ENCODE measurements around the gene SNX13.
"Not testable (repeated sequence)": the region's sequence is repeated elsewhere in the genome, so short reads cannot be mapped to it uniquely, and the experiment has no call there.

Gene SNX13

DNA sequence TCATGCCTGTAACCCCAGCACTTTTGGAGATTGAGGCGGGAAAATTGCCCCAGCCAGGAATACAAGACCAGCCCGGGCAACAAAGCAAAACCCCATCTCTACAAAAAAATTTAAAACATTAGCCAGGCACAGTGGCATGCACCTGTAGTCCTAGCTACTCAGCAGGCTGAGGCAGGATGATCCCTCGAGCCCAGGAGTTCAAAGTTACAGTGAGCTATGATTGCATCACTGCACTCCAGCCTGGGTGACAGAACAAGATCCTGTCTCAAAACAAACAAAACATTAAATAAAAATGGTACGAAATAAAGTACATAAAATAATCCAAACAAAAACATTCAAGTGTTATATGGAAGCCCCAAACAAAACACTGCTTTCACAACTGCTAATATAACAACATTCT, 125.0 kb downstream of the SNX13 start:
- no peak for DNase-seq (ENCODE audit: low read depth)
- no peak overlapping the region for H3K4me3 ChIP-seq (ENCODE audit: low read depth, low read length)
- TF ChIP-seq MYC (IDR thresholded peaks at IDR 0.05; ENCODE audit: low read depth, low read length) = no peak
- no peak for TF ChIP-seq POLR2A (IDR thresholded peaks at IDR 0.05; ENCODE audit: extremely low read depth, insufficient read length)
- TF ChIP-seq, protein P1, sequence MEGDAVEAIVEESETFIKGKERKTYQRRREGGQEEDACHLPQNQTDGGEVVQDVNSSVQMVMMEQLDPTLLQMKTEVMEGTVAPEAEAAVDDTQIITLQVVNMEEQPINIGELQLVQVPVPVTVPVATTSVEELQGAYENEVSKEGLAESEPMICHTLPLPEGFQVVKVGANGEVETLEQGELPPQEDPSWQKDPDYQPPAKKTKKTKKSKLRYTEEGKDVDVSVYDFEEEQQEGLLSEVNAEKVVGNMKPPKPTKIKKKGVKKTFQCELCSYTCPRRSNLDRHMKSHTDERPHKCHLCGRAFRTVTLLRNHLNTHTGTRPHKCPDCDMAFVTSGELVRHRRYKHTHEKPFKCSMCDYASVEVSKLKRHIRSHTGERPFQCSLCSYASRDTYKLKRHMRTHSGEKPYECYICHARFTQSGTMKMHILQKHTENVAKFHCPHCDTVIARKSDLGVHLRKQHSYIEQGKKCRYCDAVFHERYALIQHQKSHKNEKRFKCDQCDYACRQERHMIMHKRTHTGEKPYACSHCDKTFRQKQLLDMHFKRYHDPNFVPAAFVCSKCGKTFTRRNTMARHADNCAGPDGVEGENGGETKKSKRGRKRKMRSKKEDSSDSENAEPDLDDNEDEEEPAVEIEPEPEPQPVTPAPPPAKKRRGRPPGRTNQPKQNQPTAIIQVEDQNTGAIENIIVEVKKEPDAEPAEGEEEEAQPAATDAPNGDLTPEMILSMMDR (IDR thresholded peaks at IDR 0.05; ENCODE audit: low read depth, low read length) = no peak
- TF ChIP-seq, protein P2, sequence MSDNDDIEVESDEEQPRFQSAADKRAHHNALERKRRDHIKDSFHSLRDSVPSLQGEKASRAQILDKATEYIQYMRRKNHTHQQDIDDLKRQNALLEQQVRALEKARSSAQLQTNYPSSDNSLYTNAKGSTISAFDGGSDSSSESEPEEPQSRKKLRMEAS (IDR thresholded peaks at IDR 0.05; ENCODE audit: low read depth, low read length) = no peak

DNA sequence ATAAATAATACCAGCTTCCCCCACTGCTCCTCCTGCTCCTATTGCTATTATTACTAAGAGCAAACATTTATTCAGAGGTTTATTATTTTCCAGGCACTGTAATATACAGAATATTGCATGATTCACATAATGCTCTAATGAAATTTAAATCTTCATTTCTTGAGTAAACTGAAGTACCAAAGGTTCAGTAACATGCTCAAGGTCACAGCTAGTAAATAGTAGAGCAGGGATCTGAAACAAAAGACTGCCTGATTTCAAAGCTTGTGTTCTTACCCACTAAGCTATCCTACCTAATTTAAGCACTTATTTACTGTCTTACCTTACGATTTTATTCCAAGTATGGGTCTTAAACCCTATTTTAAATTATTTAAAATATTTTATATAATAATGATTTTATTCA, 126.2 kb downstream of the SNX13 start:
- no peak overlapping the region for H3K4me3 ChIP-seq (ENCODE audit: low read depth, low read length)
- no peak for DNase-seq (ENCODE audit: low read depth)
- TF ChIP-seq POLR2A (IDR thresholded peaks at IDR 0.05; ENCODE audit: extremely low read depth, insufficient read length) = no peak
- TF ChIP-seq, protein P2 (IDR thresholded peaks at IDR 0.05; ENCODE audit: low read depth, low read length) = no peak
- TF ChIP-seq, protein P1 (IDR thresholded peaks at IDR 0.05; ENCODE audit: low read depth, low read length) = no peak
- TF ChIP-seq MYC (IDR thresholded peaks at IDR 0.05; ENCODE audit: low read depth, low read length) = no peak

DNA sequence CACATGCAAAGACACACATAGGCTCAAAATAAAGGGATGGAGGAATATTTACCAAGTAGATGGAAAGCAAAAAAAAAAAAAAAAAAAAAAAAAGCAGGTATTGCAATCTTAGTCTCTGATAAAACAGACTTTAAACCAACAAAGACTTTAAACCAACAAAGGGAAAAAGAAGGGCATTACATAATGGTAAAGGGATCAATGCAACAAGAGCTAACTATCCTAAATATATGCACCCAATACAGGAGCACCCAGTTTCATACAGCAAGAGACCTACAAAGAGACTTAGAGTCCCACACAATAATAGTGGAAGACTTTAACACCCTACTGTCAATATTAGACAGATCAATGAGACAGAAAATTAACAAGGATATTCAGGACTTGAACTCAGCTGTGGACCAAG, 131.1 kb downstream of the SNX13 start:
- not testable (repeated sequence) for H3K4me3 ChIP-seq (ENCODE audit: low read depth, low read length); DNase-seq (ENCODE audit: low read depth)

DNA sequence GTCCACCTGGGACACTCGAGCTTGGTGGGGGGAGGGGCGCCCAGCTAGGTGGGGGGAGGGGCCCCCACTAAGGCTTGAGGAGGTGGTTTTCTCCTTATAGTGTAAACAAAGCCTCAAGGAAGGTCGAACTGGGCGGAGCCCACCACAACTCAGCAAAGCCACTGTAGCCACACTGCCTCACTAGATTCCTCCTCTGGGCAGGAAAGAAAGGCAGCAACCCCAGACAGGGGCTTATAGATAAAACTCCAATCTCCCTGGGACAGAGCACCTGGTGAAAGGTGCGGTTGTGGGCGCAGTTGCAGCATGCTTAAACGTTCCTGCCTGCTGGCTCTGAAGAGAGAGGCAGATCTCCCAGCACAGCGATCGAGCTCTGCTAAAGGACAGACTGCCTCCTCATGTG, 133.1 kb downstream of the SNX13 start:
- TF ChIP-seq, protein P1 (IDR thresholded peaks at IDR 0.05; ENCODE audit: low read depth, low read length) = no peak
- no peak for TF ChIP-seq MYC (IDR thresholded peaks at IDR 0.05; ENCODE audit: low read depth, low read length)
- TF ChIP-seq, protein P2 (IDR thresholded peaks at IDR 0.05; ENCODE audit: low read depth, low read length) = no peak
- DNase-seq (ENCODE audit: low read depth) = no peak
- H3K4me3 ChIP-seq (ENCODE audit: low read depth, low read length) = no peak overlapping the region

DNA sequence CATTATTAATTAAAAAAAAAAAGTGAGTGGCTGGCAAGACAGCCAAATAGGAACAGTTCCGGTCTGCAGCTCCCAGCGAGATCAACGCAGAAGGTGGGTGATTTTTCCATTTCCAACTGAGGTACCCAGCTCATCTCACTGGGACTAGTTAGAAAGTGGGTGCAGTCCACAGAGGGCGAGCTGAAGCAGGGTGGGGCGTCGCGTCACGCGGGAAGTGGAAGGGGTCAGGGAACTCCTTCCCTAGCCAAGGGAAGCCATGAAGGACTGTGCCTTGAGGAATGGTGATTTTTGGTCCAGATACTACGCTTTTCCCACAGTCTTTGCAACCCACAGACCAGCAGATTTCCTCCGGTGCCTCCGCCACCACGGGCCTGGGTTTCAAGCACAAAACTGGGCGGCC, 133.7 kb downstream of the SNX13 start:
- no peak overlapping the region for H3K4me3 ChIP-seq (ENCODE audit: low read depth, low read length)
- no peak for TF ChIP-seq POLR2A (IDR thresholded peaks at IDR 0.05; ENCODE audit: extremely low read depth, insufficient read length)
- TF ChIP-seq, protein P2 (IDR thresholded peaks at IDR 0.05; ENCODE audit: low read depth, low read length) = no peak
- TF ChIP-seq MYC (IDR thresholded peaks at IDR 0.05; ENCODE audit: low read depth, low read length) = no peak
- TF ChIP-seq, protein P1 (IDR thresholded peaks at IDR 0.05; ENCODE audit: low read depth, low read length) = no peak
- DNase-seq (ENCODE audit: low read depth) = no peak

DNA sequence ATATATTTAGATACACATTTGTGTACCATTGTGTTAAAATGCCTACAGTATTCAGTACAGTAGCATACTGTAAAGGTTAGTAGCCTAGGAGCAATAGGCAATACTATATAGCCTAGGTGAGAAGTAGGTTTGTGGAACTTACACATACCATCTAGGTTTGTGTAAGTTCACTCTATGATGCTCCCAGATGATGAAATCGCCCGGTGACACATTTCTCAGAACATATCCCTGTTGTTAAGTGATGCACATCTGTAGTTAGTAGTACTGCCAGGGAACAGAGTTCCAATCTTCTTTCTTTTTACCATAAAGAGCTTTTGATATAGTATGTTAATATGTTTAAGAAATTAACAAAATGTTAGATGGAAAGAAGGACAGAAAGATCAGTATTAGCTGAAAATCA, 138.2 kb downstream of the SNX13 start:
- DNase-seq (ENCODE audit: low read depth) = peak; percentile 14
- TF ChIP-seq MYC (IDR thresholded peaks at IDR 0.05; ENCODE audit: low read depth, low read length) = no peak
- TF ChIP-seq, protein P2 (IDR thresholded peaks at IDR 0.05; ENCODE audit: low read depth, low read length) = no peak
- TF ChIP-seq, protein P1 (IDR thresholded peaks at IDR 0.05; ENCODE audit: low read depth, low read length) = no peak
- no peak for TF ChIP-seq POLR2A (IDR thresholded peaks at IDR 0.05; ENCODE audit: extremely low read depth, insufficient read length)

More for the DNA sequence above, 138.2 kb downstream of the SNX13 start:
- no peak overlapping the region for H3K4me3 ChIP-seq (ENCODE audit: low read depth, low read length)
